HepG2 (cell line): ENCODE measurements around the gene NFE2L2. TPM values are rescaled to one million over a fixed set of nuclear protein-coding genes. Genes with fewer than 3 reads are reported as not detected.

Source experiments
- HCFC1 ChIP-seq: fragments of 150-350 bp; IDR thresholded peaks from 2 replicates; pipeline ENCODE4 v1.6.1; 2014; ENCODE audit warnings: low read depth, low read length
- JDP2 ChIP-seq: sonication (generic); formaldehyde crosslinking; IDR thresholded peaks from 2 replicates; pipeline ENCODE4 v1.8.1; 2022; ENCODE audit warnings: missing genetic modification reagents, borderline replicate concordance
- KMT2B ChIP-seq: IDR thresholded peaks from 2 replicates; pipeline ENCODE4 v1.6.1; 2016; ENCODE audit warnings: missing genetic modification reagents, missing compliant biosample characterization
- ONECUT2 ChIP-seq: sonication (generic); formaldehyde crosslinking; IDR thresholded peaks from 2 replicates; pipeline ENCODE4 v1.4.0; 2020; ENCODE audit warnings: missing genetic modification reagents
- SP4 ChIP-seq: sonication (generic); formaldehyde crosslinking; IDR thresholded peaks from 2 replicates; pipeline ENCODE4 v1.8.1; 2023; ENCODE audit warnings: mild to moderate bottlenecking, missing genetic modification reagents
- YY1 ChIP-seq: IDR thresholded peaks from 2 replicates; pipeline ENCODE4 v1.6.1; 2011; ENCODE audit warnings: low read length, low read depth, moderate library complexity, mild to moderate bottlenecking; ENCODE audit not compliant: insufficient read depth, insufficient replicate concordance
- ZBTB21 ChIP-seq: sonication (generic); formaldehyde crosslinking; IDR thresholded peaks from 2 replicates; pipeline ENCODE4 v1.4.0; 2020; ENCODE audit warnings: missing genetic modification reagents
- ZMYM2 ChIP-seq: sonication (generic); formaldehyde crosslinking; IDR thresholded peaks from 2 replicates; pipeline ENCODE4 v1.8.0; 2022; ENCODE audit warnings: mild to moderate bottlenecking, missing genetic modification reagents
- ZNF205 ChIP-seq: IDR thresholded peaks from 2 replicates; pipeline ENCODE4 v1.6.1; 2018; ENCODE audit warnings: missing biosample characterization, missing genetic modification reagents
- ZNF382 ChIP-seq: sonication (generic); formaldehyde crosslinking; IDR thresholded peaks from 2 replicates; pipeline ENCODE4 v1.5.0; 2020; ENCODE audit warnings: missing genetic modification reagents, mild to moderate bottlenecking, borderline replicate concordance
- ZNF605 ChIP-seq: sonication (generic); formaldehyde crosslinking; IDR thresholded peaks from 2 replicates; pipeline ENCODE4 v1.8.0; 2022; ENCODE audit warnings: mild to moderate bottlenecking, missing genetic modification reagents
- ZNF652 ChIP-seq: IDR thresholded peaks from 2 replicates; pipeline ENCODE4 v1.6.1; 2016; ENCODE audit warnings: low read depth, borderline replicate concordance
- polyA plus RNA-seq, 8 experiments: library from polyadenylated mRNA; depleted of rRNA in 3 of 8; stranded (reverse) in 7 of 8; unstranded in 1 of 8; fragments of >200 nt; fragmentation: Illumina TruSeq in 4 of 8; extraction: Trizol in 4 of 8; gene quantifications; 2 replicates each; pipeline versions ENCODE4 v1.2.1 to v1.2.3, GENCODE V29; 2011 to 2016; ENCODE audit warnings: low read depth in 4 of 8, missing spikeins in 1 of 8, mixed read lengths in 1 of 8; ENCODE audit not compliant: insufficient read depth in 1 of 8
- total RNA-seq, 5 experiments: library from RNA; depleted of rRNA; stranded (reverse); fragments of >200 nt; fragmentation: Illumina TruSeq; extraction: Trizol; gene quantifications; 2 replicates each; pipeline ENCODE4 v1.2.3, GENCODE V29; 2016; ENCODE audit warnings: low read depth in 1 of 5
- TF ChIP-seq, protein P1 (sequence below): sonication (generic); formaldehyde crosslinking; IDR thresholded peaks from 2 replicates; pipeline ENCODE4 v1.4.0; 2020; ENCODE audit warnings: missing genetic modification reagents, mild to moderate bottlenecking, borderline replicate concordance
- TF ChIP-seq, protein P2 (sequence below): sonication (generic); formaldehyde crosslinking; IDR thresholded peaks from 2 replicates; pipeline ENCODE4 v1.8.1; 2023; ENCODE audit warnings: missing genetic modification reagents, inconsistent platforms, borderline replicate concordance
- TF ChIP-seq, protein P3 (sequence below), 2 experiments: sonication (generic) in 1 of 2; formaldehyde crosslinking in 1 of 2; IDR thresholded peaks; 2 replicates each; pipeline versions ENCODE4 v1.6.1 to v1.9.0; 2014 to 2022; ENCODE audit warnings: antibody characterized with exemption in 1 of 2, borderline replicate concordance in 1 of 2, inconsistent platforms in 1 of 2, low read depth in 1 of 2, missing genetic modification reagents in 1 of 2
- TF ChIP-seq, protein P4 (sequence below): sonication (generic); formaldehyde crosslinking; IDR thresholded peaks from 2 replicates; pipeline ENCODE4 v1.8.0; 2023; ENCODE audit warnings: mild to moderate bottlenecking, missing genetic modification reagents

NFE2L2 gene
- total and polyA plus RNA-seq, 2 of the 13 experiments (the other 11 are each of a cell fraction or from before 2014, with no cell fraction given) = 84.6 to 215 TPM

- TF ChIP-seq, protein P1, sequence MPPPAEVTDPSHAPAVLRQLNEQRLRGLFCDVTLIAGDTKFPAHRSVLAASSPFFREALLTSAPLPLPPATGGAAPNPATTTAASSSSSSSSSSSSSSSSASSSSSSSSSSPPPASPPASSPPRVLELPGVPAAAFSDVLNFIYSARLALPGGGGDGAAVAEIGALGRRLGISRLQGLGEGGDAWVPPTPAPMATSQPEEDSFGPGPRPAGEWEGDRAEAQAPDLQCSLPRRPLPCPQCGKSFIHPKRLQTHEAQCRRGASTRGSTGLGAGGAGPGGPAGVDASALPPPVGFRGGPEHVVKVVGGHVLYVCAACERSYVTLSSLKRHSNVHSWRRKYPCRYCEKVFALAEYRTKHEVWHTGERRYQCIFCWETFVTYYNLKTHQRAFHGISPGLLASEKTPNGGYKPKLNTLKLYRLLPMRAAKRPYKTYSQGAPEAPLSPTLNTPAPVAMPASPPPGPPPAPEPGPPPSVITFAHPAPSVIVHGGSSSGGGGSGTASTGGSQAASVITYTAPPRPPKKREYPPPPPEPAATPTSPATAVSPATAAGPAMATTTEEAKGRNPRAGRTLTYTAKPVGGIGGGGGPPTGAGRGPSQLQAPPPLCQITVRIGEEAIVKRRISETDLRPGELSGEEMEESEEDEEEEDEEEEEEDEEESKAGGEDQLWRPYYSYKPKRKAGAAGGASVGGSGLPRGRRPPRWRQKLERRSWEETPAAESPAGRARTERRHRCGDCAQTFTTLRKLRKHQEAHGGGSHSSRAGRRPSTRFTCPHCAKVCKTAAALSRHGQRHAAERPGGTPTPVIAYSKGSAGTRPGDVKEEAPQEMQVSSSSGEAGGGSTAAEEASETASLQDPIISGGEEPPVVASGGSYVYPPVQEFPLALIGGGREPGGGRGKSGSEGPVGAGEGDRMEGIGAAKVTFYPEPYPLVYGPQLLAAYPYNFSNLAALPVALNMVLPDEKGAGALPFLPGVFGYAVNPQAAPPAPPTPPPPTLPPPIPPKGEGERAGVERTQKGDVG = no peak
- TF ChIP-seq ONECUT2 (CRISPR knock-in tag) = no peak; the same call in none of the 2 replicates
- TF ChIP-seq ZBTB21 = peak; percentile 53; the same call in 1 of the 2 replicates
- TF ChIP-seq, protein P2, sequence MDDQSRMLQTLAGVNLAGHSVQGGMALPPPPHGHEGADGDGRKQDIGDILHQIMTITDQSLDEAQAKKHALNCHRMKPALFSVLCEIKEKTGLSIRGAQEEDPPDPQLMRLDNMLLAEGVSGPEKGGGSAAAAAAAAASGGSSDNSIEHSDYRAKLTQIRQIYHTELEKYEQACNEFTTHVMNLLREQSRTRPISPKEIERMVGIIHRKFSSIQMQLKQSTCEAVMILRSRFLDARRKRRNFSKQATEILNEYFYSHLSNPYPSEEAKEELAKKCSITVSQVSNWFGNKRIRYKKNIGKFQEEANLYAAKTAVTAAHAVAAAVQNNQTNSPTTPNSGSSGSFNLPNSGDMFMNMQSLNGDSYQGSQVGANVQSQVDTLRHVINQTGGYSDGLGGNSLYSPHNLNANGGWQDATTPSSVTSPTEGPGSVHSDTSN (CRISPR knock-in tag) = no peak
- peak; percentile 80 for TF ChIP-seq ZNF205 (CRISPR knock-in tag)
- TF ChIP-seq ZNF605 (CRISPR knock-in tag) = peak; percentile 53; the same call in 1 of the 2 replicates
- TF ChIP-seq SP4 (CRISPR knock-in tag) = no peak
- no peak for TF ChIP-seq JDP2 (CRISPR knock-in tag)
- TF ChIP-seq, protein P3, sequence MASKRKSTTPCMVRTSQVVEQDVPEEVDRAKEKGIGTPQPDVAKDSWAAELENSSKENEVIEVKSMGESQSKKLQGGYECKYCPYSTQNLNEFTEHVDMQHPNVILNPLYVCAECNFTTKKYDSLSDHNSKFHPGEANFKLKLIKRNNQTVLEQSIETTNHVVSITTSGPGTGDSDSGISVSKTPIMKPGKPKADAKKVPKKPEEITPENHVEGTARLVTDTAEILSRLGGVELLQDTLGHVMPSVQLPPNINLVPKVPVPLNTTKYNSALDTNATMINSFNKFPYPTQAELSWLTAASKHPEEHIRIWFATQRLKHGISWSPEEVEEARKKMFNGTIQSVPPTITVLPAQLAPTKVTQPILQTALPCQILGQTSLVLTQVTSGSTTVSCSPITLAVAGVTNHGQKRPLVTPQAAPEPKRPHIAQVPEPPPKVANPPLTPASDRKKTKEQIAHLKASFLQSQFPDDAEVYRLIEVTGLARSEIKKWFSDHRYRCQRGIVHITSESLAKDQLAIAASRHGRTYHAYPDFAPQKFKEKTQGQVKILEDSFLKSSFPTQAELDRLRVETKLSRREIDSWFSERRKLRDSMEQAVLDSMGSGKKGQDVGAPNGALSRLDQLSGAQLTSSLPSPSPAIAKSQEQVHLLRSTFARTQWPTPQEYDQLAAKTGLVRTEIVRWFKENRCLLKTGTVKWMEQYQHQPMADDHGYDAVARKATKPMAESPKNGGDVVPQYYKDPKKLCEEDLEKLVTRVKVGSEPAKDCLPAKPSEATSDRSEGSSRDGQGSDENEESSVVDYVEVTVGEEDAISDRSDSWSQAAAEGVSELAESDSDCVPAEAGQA (IDR thresholded peaks at IDR 0.05; ENCODE audit: low read depth) = no peak
- TF ChIP-seq, protein P3 (CRISPR knock-in tag; IDR thresholded peaks at IDR 0.05; ENCODE audit: borderline replicate concordance) = no peak
- no peak for TF ChIP-seq KMT2B (CRISPR knock-in tag)
- peak; percentile 96 for TF ChIP-seq ZMYM2 (CRISPR knock-in tag)
- no peak for TF ChIP-seq HCFC1
- TF ChIP-seq YY1 = no peak
- TF ChIP-seq, protein P4, sequence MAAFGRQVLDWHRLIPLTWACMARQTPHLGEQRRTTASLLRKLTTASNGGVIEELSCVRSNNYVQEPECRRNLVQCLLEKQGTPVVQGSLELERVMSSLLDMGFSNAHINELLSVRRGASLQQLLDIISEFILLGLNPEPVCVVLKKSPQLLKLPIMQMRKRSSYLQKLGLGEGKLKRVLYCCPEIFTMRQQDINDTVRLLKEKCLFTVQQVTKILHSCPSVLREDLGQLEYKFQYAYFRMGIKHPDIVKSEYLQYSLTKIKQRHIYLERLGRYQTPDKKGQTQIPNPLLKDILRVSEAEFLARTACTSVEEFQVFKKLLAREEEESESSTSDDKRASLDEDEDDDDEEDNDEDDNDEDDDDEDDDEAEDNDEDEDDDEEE (CRISPR knock-in tag) = no peak
- TF ChIP-seq ZNF652 (CRISPR knock-in tag) = peak; percentile 53; the same call in 1 of the 2 replicates
- TF ChIP-seq ZNF382 = no peak
These were observed 75.8 kb downstream of the NFE2L2 start (continued) for GRCh38 chr2:177188482-177189469.
